ENCODE measurements around the gene INTS15.

DNA sequence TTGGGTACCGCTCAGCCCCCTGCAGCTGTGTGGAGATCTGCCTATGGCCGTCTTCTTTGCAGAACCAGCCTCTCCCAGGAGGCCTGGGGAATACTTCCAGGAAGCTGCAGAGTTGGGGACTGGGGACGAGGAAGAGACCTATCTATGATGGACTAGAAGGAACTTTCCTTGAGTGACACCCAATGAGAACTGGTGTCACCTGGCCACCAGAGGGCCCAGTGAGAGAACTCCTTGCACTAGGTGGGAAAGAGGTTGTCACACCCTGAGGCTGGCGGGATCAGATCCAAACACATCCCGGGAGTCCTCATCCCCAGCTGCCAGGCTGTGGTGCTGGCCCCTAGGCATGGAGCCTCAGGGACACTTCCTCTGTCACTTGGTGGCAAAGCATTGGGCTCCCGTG, 33.6 kb upstream of the INTS15 start:
- TF ChIP-seq GATA2 (IDR thresholded peaks at IDR 0.05; ENCODE audit: insufficient read depth, insufficient read length, low read depth, low read length): no peak
- TF ChIP-seq, protein P1, sequence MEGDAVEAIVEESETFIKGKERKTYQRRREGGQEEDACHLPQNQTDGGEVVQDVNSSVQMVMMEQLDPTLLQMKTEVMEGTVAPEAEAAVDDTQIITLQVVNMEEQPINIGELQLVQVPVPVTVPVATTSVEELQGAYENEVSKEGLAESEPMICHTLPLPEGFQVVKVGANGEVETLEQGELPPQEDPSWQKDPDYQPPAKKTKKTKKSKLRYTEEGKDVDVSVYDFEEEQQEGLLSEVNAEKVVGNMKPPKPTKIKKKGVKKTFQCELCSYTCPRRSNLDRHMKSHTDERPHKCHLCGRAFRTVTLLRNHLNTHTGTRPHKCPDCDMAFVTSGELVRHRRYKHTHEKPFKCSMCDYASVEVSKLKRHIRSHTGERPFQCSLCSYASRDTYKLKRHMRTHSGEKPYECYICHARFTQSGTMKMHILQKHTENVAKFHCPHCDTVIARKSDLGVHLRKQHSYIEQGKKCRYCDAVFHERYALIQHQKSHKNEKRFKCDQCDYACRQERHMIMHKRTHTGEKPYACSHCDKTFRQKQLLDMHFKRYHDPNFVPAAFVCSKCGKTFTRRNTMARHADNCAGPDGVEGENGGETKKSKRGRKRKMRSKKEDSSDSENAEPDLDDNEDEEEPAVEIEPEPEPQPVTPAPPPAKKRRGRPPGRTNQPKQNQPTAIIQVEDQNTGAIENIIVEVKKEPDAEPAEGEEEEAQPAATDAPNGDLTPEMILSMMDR (IDR thresholded peaks at IDR 0.05; ENCODE audit: extremely low read depth in 1 of 2, insufficient read depth in 1 of 2, low read depth in 1 of 2, low read length in 2 of 2): no peak
- TF ChIP-seq, protein P2, sequence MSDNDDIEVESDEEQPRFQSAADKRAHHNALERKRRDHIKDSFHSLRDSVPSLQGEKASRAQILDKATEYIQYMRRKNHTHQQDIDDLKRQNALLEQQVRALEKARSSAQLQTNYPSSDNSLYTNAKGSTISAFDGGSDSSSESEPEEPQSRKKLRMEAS (IDR thresholded peaks at IDR 0.05; ENCODE audit: insufficient read depth, insufficient read length): no peak
- TF ChIP-seq POLR2AphosphoS5 (IDR thresholded peaks at IDR 0.05; ENCODE audit: insufficient read depth, low read depth, low read length): no peak
- TF ChIP-seq JUN (IDR thresholded peaks at IDR 0.05; ENCODE audit: borderline replicate concordance, insufficient read depth, insufficient read length, low read depth): no peak
- no peak for TF ChIP-seq MYC (IDR thresholded peaks at IDR 0.05; ENCODE audit: low read depth, low read length)
- TF ChIP-seq EZH2 (IDR thresholded peaks at IDR 0.05; ENCODE audit: borderline replicate concordance, low read depth, low read length, severe bottlenecking): no peak
- TF ChIP-seq POLR2A (IDR thresholded peaks at IDR 0.05; ENCODE audit: low read depth, low read length): no peak
- no peak for TF ChIP-seq FOS (IDR thresholded peaks at IDR 0.05; ENCODE audit: borderline replicate concordance, insufficient read depth, low read length)
